Osteoblast (primary cell): ENCODE results near the gene SREK1. TPM values are rescaled to one million over a fixed set of nuclear protein-coding genes. Genes with fewer than 3 reads are reported as not detected.

Experiments
- DNase-seq: peaks from one replicate; pipeline ENCODE4 v3.0.0; 2011; ENCODE audit warnings: low spot score, mixed read lengths; ENCODE audit not compliant: insufficient read length; ENCODE audit errors: missing footprints
- H2AFZ ChIP-seq: 2 replicates; pipeline ENCODE4 v1.6.0; 2011; ENCODE audit warnings: mild to moderate bottlenecking, low read length
- H3K27ac ChIP-seq: 2 replicates; pipeline ENCODE4 v1.5.1; 2011; ENCODE audit warnings: mild to moderate bottlenecking, low read depth, low read length, moderate library complexity
- H3K27me3 ChIP-seq: 2 replicates; pipeline ENCODE4 v1.6.0; 2012; ENCODE audit warnings: mild to moderate bottlenecking, control low read depth, inconsistent platforms, low read length, moderate library complexity; ENCODE audit not compliant: insufficient read depth
- H3K36me3 ChIP-seq: 2 replicates; pipeline ENCODE4 v1.5.1; 2011; ENCODE audit warnings: mild to moderate bottlenecking, low read length, control low read depth, moderate library complexity; ENCODE audit not compliant: insufficient read depth
- H3K4me1 ChIP-seq: 2 replicates; pipeline ENCODE4 v1.5.1; 2011; ENCODE audit warnings: mild to moderate bottlenecking, low read length, control low read depth, moderate library complexity; ENCODE audit not compliant: insufficient read depth
- H3K4me2 ChIP-seq: 2 replicates; pipeline ENCODE4 v1.6.0; 2011; ENCODE audit warnings: mild to moderate bottlenecking, low read length; ENCODE audit not compliant: insufficient read depth
- H3K4me3 ChIP-seq: fragments of 200-600 bp; sonication (generic); 3 replicates; pipeline ENCODE4 v1.5.1; 2012; ENCODE audit warnings: mild to moderate bottlenecking, low read length, inconsistent platforms; ENCODE audit not compliant: insufficient read depth
- H3K79me2 ChIP-seq: 2 replicates; pipeline ENCODE4 v1.6.0; 2012; ENCODE audit warnings: mild to moderate bottlenecking, low read length, control low read depth, inconsistent platforms; ENCODE audit not compliant: insufficient read depth
- H3K9me3 ChIP-seq: 2 replicates; pipeline ENCODE4 v1.5.1; 2011; ENCODE audit warnings: low read depth, low read length, control low read depth
- H4K20me1 ChIP-seq: 2 replicates; pipeline ENCODE4 v1.6.0; 2012; ENCODE audit warnings: mild to moderate bottlenecking, low read length, control low read depth; ENCODE audit not compliant: insufficient read depth
- CTCF ChIP-seq: IDR thresholded peaks from 2 replicates; pipeline ENCODE4 v1.5.1; 2011; ENCODE audit warnings: mild to moderate bottlenecking, low read depth, low read length, moderate library complexity; ENCODE audit errors: extremely low read depth
- total RNA-seq: library from RNA; depleted of rRNA; stranded (reverse); fragments of >200 nt; gene quantifications from 2 replicates; pipeline ENCODE4 v1.2.3, GENCODE V29; 2012

SREK1 gene
- total RNA-seq, 1 donor: 86.5 TPM

GRCh38 chr5:66142417-66142816, 1.7 kb upstream of the SREK1 start:
- Histone ChIP-seq H3K4me2 (no peak overlapping the region), H3K36me3 (no peaks in the 10 kb centered on the region), H2AFZ (no peak overlapping the region), H3K27ac (no peak overlapping the region), H3K9me3 (no peaks in the 10 kb centered on the region), H3K4me1 (peaks cover 19% of the 10 kb centered on the region), H3K4me3 (no peak overlapping the region), H3K27me3 (no peaks in the 10 kb centered on the region), H3K79me2 (peaks cover 30% of the 10 kb centered on the region), H4K20me1 (peaks cover 16% of the 10 kb centered on the region)
- TF ChIP-seq CTCF: no peak
- no peak for DNase-seq

GRCh38 chr5:66143473-66144073, 527 bp upstream of the SREK1 start:
- peak overlapping the region; percentile 98 for H2AFZ ChIP-seq
- peak overlapping the region; percentile 98 for H3K27ac ChIP-seq
- H3K4me1 ChIP-seq: peaks cover 19% of the 10 kb centered on the region
- peak overlapping the region; percentile 96 for H3K4me2 ChIP-seq
- no peak for DNase-seq
- H3K9me3 ChIP-seq: no peaks in the 10 kb centered on the region
- peaks cover 25% of the 10 kb centered on the region for H4K20me1 ChIP-seq
- H3K79me2 ChIP-seq: peaks cover 41% of the 10 kb centered on the region
- H3K4me3 ChIP-seq: peak overlapping the region; percentile 98
- H3K36me3 ChIP-seq: no peaks in the 10 kb centered on the region
- TF ChIP-seq CTCF: no peak
- H3K27me3 ChIP-seq: no peaks in the 10 kb centered on the region

- H3K9me3 ChIP-seq: no peaks in the 10 kb centered on the region
- H3K4me1 ChIP-seq: peaks cover 26% of the 10 kb centered on the region
- H2AFZ ChIP-seq: peak overlapping the region; percentile 95
- no peaks in the 10 kb centered on the region for H3K27me3 ChIP-seq
- DNase-seq: peak; percentile 54
- TF ChIP-seq CTCF: no peak
- H3K27ac ChIP-seq: peak overlapping the region; percentile 98
- H3K79me2 ChIP-seq: peaks cover 55% of the 10 kb centered on the region
- H3K4me2 ChIP-seq: peak overlapping the region; percentile 96
- H3K4me3 ChIP-seq: peak overlapping the region; percentile 98
- H3K36me3 ChIP-seq: no peaks in the 10 kb centered on the region
- H4K20me1 ChIP-seq: peaks cover 30% of the 10 kb centered on the region
These were observed 812 bp downstream of the SREK1 start for GRCh38 chr5:66144834-66145390.

- no peaks in the 10 kb centered on the region for H3K27me3 ChIP-seq
- H2AFZ ChIP-seq: no peak overlapping the region
- H3K27ac ChIP-seq: peak overlapping the region; percentile 98
- peaks cover 63% of the 10 kb centered on the region for H3K79me2 ChIP-seq
- H3K9me3 ChIP-seq: no peaks in the 10 kb centered on the region
- peak overlapping the region; percentile 98 for H3K4me3 ChIP-seq
- peak; percentile 70 for DNase-seq
- no peaks in the 10 kb centered on the region for H3K36me3 ChIP-seq
- peaks cover 37% of the 10 kb centered on the region for H4K20me1 ChIP-seq
- no peak for TF ChIP-seq CTCF
- H3K4me1 ChIP-seq: peaks cover 33% of the 10 kb centered on the region
- H3K4me2 ChIP-seq: peak overlapping the region; percentile 96
These were observed 1.6 kb downstream of the SREK1 start for GRCh38 chr5:66145737-66146136.
